HepG2 (cell line): ENCODE results near the gene NEU4. TPM values are rescaled to one million over a fixed set of nuclear protein-coding genes. Genes with fewer than 3 reads are reported as not detected.

Source experiments
- AHR ChIP-seq: IDR thresholded peaks from 2 replicates; pipeline ENCODE4 v1.6.1; 2018; ENCODE audit warnings: missing genetic modification reagents, missing compliant biosample characterization
- BATF2 ChIP-seq: sonication (generic); formaldehyde crosslinking; IDR thresholded peaks from 2 replicates; pipeline ENCODE4 v1.8.0; 2022; ENCODE audit warnings: mild to moderate bottlenecking, missing genetic modification reagents, moderate library complexity
- ELF4 ChIP-seq: sonication (generic); formaldehyde crosslinking; IDR thresholded peaks from 2 replicates; pipeline ENCODE4 v1.5.0; 2020; ENCODE audit warnings: missing genetic modification reagents, mild to moderate bottlenecking, moderate library complexity, borderline replicate concordance
- FOXA3 ChIP-seq: IDR thresholded peaks from 2 replicates; pipeline ENCODE4 v1.6.1; 2016; ENCODE audit warnings: missing genetic modification reagents, missing compliant biosample characterization
- GTF3A ChIP-seq: sonication (generic); formaldehyde crosslinking; conservative IDR thresholded peaks from 2 replicates; pipeline ENCODE4 v1.4.0; 2020; ENCODE audit warnings: mild to moderate bottlenecking, missing genetic modification reagents
- KDM2A ChIP-seq: sonication (generic); formaldehyde crosslinking; IDR thresholded peaks from 2 replicates; pipeline ENCODE4 v1.4.0; 2020; ENCODE audit warnings: low read depth, missing genetic modification reagents, borderline replicate concordance
- MAF1 ChIP-seq: sonication (generic); formaldehyde crosslinking; IDR thresholded peaks from 2 replicates; pipeline ENCODE4 v1.5.0; 2020; ENCODE audit warnings: missing genetic modification reagents, borderline replicate concordance
- MAX ChIP-seq: IDR thresholded peaks from 2 replicates; pipeline ENCODE4 v1.6.1; 2012; ENCODE audit warnings: inconsistent platforms
- MIXL1 ChIP-seq: IDR thresholded peaks from 2 replicates; pipeline ENCODE4 v1.6.1; 2016
- MYPOP ChIP-seq: sonication (generic); formaldehyde crosslinking; IDR thresholded peaks from 2 replicates; pipeline ENCODE4 v1.8.1; 2023; ENCODE audit warnings: mild to moderate bottlenecking, moderate library complexity, missing genetic modification reagents
- NR2C2 ChIP-seq: sonication (generic); formaldehyde crosslinking; IDR thresholded peaks from 2 replicates; pipeline ENCODE4 v1.4.0; 2020; ENCODE audit warnings: missing genetic modification reagents, mild to moderate bottlenecking, moderate library complexity, borderline replicate concordance
- PHF21A ChIP-seq: sonication (generic); formaldehyde crosslinking; IDR thresholded peaks from 2 replicates; pipeline ENCODE4 v1.5.0; 2020; ENCODE audit warnings: mild to moderate bottlenecking, missing genetic modification reagents
- SNAPC5 ChIP-seq: sonication (generic); formaldehyde crosslinking; IDR thresholded peaks from 2 replicates; pipeline ENCODE4 v1.8.1; 2023; ENCODE audit warnings: mild to moderate bottlenecking, missing genetic modification reagents, borderline replicate concordance
- SYNCRIP ChIP-seq: fragments of 200-400 bp; formaldehyde crosslinking; IDR thresholded peaks from 2 replicates; pipeline ENCODE4 v1.6.1; 2018; ENCODE audit warnings: mild to moderate bottlenecking, low read depth, low read length; ENCODE audit not compliant: insufficient read depth
- USF2 ChIP-seq, 2 experiments: sonication (generic) in 1 of 2; formaldehyde crosslinking in 1 of 2; IDR thresholded peaks; 2 replicates each; pipeline versions ENCODE4 v1.5.1 to v1.6.1; 2011 to 2020; ENCODE audit warnings: borderline replicate concordance in 1 of 2, low read depth in 1 of 2, low read length in 1 of 2, mild to moderate bottlenecking in 1 of 2, missing genetic modification reagents in 1 of 2, moderate library complexity in 1 of 2
- ZBTB2 ChIP-seq: sonication (generic); formaldehyde crosslinking; IDR thresholded peaks from 2 replicates; pipeline ENCODE4 v1.8.0; 2022; ENCODE audit warnings: low read depth, missing genetic modification reagents
- ZNF256 ChIP-seq: sonication (generic); formaldehyde crosslinking; conservative IDR thresholded peaks from 2 replicates; pipeline ENCODE4 v1.4.0; 2020; ENCODE audit warnings: missing genetic modification reagents
- ZNF44 ChIP-seq: sonication (generic); formaldehyde crosslinking; IDR thresholded peaks from 2 replicates; pipeline ENCODE4 v1.5.1; 2020; ENCODE audit warnings: mild to moderate bottlenecking, missing genetic modification reagents
- ZNF549 ChIP-seq: sonication (generic); formaldehyde crosslinking; IDR thresholded peaks from 2 replicates; pipeline ENCODE4 v1.5.0; 2020; ENCODE audit warnings: missing genetic modification reagents
- ZNF775 ChIP-seq: sonication (generic); formaldehyde crosslinking; IDR thresholded peaks from 2 replicates; pipeline ENCODE4 v1.4.0; 2020; ENCODE audit warnings: missing genetic modification reagents, mild to moderate bottlenecking, moderate library complexity, borderline replicate concordance
- ZNF839 ChIP-seq: sonication (generic); formaldehyde crosslinking; IDR thresholded peaks from 2 replicates; pipeline ENCODE4 v1.4.0; 2020; ENCODE audit warnings: missing genetic modification reagents, mild to moderate bottlenecking, borderline replicate concordance
- polyA plus RNA-seq, 8 experiments: library from polyadenylated mRNA; depleted of rRNA in 3 of 8; stranded (reverse) in 7 of 8; unstranded in 1 of 8; fragments of >200 nt; fragmentation: Illumina TruSeq in 4 of 8; extraction: Trizol in 4 of 8; gene quantifications; 2 replicates each; pipeline versions ENCODE4 v1.2.1 to v1.2.3, GENCODE V29; 2011 to 2016; ENCODE audit warnings: low read depth in 4 of 8, missing spikeins in 1 of 8, mixed read lengths in 1 of 8; ENCODE audit not compliant: insufficient read depth in 1 of 8
- total RNA-seq, 5 experiments: library from RNA; depleted of rRNA; stranded (reverse); fragments of >200 nt; fragmentation: Illumina TruSeq; extraction: Trizol; gene quantifications; 2 replicates each; pipeline ENCODE4 v1.2.3, GENCODE V29; 2016; ENCODE audit warnings: low read depth in 1 of 5
- TF ChIP-seq, protein P1 (sequence below): sonication (generic); formaldehyde crosslinking; IDR thresholded peaks from 2 replicates; pipeline ENCODE4 v1.9.0; 2021; ENCODE audit warnings: missing genetic modification reagents, mild to moderate bottlenecking, borderline replicate concordance

The NEU4 gene
- total and polyA plus RNA-seq, 2 of the 13 experiments (the other 11 are each of a cell fraction or from before 2014, with no cell fraction given): 53.5 to 107 TPM

GRCh38 chr2:241770185-241770935, 38.6 kb upstream of the NEU4 start (continued):
- TF ChIP-seq ZBTB2 (CRISPR knock-in tag) (no peak), MIXL1 (CRISPR knock-in tag) (peak; percentile 77), ZNF256 (no peak), GTF3A (no peak), MYPOP (peak; percentile 45; the same call in 1 of the 2 replicates), ZNF839 (CRISPR knock-in tag) (peak; percentile 69; the same call in 1 of the 2 replicates), USF2 (IDR thresholded peaks at IDR 0.05; ENCODE audit: low read depth, low read length) (no peak), USF2 (CRISPR knock-in tag; IDR thresholded peaks at IDR 0.05; ENCODE audit: borderline replicate concordance) (0 out of 2 replicates have a peak, but pooled peaks have one; percentile 17), ZNF775 (CRISPR knock-in tag) (no peak), NR2C2 (CRISPR knock-in tag) (peak; percentile 78), ZNF44 (CRISPR knock-in tag) (no peak; the same call in 1 of the 2 replicates), AHR (CRISPR knock-in tag) (peak; percentile 99), FOXA3 (peak; percentile 83), ELF4 (CRISPR knock-in tag) (peak; percentile 65; the same call in 1 of the 2 replicates), PHF21A (CRISPR knock-in tag) (peak; percentile 85), SNAPC5 (CRISPR knock-in tag) (no peak; the same call in 1 of the 2 replicates), KDM2A (CRISPR knock-in tag) (peak; percentile 93), ZNF549 (CRISPR knock-in tag) (no peak), SYNCRIP (no peak), MAF1 (CRISPR knock-in tag) (peak; percentile 94; the same call in 1 of the 2 replicates), MAX (peak; percentile 76), BATF2 (CRISPR knock-in tag) (no peak; the same call in 1 of the 2 replicates)
- TF ChIP-seq, protein P1, sequence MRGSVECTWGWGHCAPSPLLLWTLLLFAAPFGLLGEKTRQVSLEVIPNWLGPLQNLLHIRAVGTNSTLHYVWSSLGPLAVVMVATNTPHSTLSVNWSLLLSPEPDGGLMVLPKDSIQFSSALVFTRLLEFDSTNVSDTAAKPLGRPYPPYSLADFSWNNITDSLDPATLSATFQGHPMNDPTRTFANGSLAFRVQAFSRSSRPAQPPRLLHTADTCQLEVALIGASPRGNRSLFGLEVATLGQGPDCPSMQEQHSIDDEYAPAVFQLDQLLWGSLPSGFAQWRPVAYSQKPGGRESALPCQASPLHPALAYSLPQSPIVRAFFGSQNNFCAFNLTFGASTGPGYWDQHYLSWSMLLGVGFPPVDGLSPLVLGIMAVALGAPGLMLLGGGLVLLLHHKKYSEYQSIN (CRISPR knock-in tag): no peak
